BLaER1 treated with 17β-estradiol and CSF1 and Interleukin-3, amounts not matched to agents 10 nM and 100 nM (cell line): ENCODE measurements around the gene LSAMP.

Experiments
- H3K27ac ChIP-seq, 11 experiments: shearing (Covaris generic); formaldehyde crosslinking; 2 replicates each; pipeline ENCODE4 v1.8.1; 2022
- H3K27me3 ChIP-seq, 11 experiments: shearing (Covaris generic); formaldehyde crosslinking; 2 replicates each; pipeline ENCODE4 v1.8.1; 2022
- H3K36me3 ChIP-seq, 11 experiments: shearing (Covaris generic); formaldehyde crosslinking; 2 replicates each; pipeline ENCODE4 v1.8.1; 2022
- H3K4me1 ChIP-seq, 10 experiments: shearing (Covaris generic); formaldehyde crosslinking; 2 replicates each; pipeline ENCODE4 v1.8.1; 2022
- H3K4me2 ChIP-seq, 11 experiments: shearing (Covaris generic); formaldehyde crosslinking; 2 replicates each; pipeline ENCODE4 v1.8.1; 2022
- H3K4me3 ChIP-seq, 10 experiments: shearing (Covaris generic); formaldehyde crosslinking; 2 replicates each; pipeline ENCODE4 v1.8.1; 2022
- H3K9ac ChIP-seq, 11 experiments: shearing (Covaris generic); formaldehyde crosslinking; 2 replicates each; pipeline ENCODE4 v1.8.1; 2022
- H3K9me3 ChIP-seq, 11 experiments: shearing (Covaris generic); formaldehyde crosslinking; replicated peaks in 1 of 11; 2 replicates each; pipeline ENCODE4 v1.8.1; 2022
- H4K20me1 ChIP-seq, 11 experiments: shearing (Covaris generic); formaldehyde crosslinking; 2 replicates each; pipeline ENCODE4 v1.8.1; 2022
- Cebpa-rat ChIP-seq, 11 experiments: shearing (Covaris generic); IDR thresholded peaks; 2 replicates each; pipeline ENCODE4 v1.8.1; 2022

The LSAMP gene

GRCh38 chr3:116064646-116065045 lies 380.6 kb downstream of the LSAMP start:
- H3K4me3 ChIP-seq = no peak overlapping the region
- H4K20me1 ChIP-seq = no peaks in the 10 kb centered on the region
- H3K36me3 ChIP-seq = no peaks in the 10 kb centered on the region
- H3K9ac ChIP-seq = no peak overlapping the region
- no peaks in the 10 kb centered on the region for H3K9me3 ChIP-seq
- H3K4me1 ChIP-seq = no peaks in the 10 kb centered on the region
- no peaks in the 10 kb centered on the region for H3K27me3 ChIP-seq
- no peak overlapping the region for H3K4me2 ChIP-seq
- H3K27ac ChIP-seq = no peak overlapping the region
- no peak for TF ChIP-seq Cebpa-rat (IDR thresholded peaks at IDR 0.05)

GRCh38 chr3:116059421-116060096 lies 385.7 kb downstream of the LSAMP start:
- no peak for TF ChIP-seq Cebpa-rat (IDR thresholded peaks at IDR 0.05)
- Histone ChIP-seq H3K27me3 (no peaks in the 10 kb centered on the region), H3K4me2 (no peak overlapping the region), H3K36me3 (no peaks in the 10 kb centered on the region), H3K9me3 (no peaks in the 10 kb centered on the region), H3K4me1 (no peaks in the 10 kb centered on the region), H3K9ac (no peak overlapping the region), H3K4me3 (no peak overlapping the region), H4K20me1 (no peaks in the 10 kb centered on the region), H3K27ac (no peak overlapping the region)

- Histone ChIP-seq H3K27ac (no peak overlapping the region), H3K9me3 (no peaks in the 10 kb centered on the region), H4K20me1 (no peaks in the 10 kb centered on the region), H3K4me1 (no peaks in the 10 kb centered on the region), H3K4me3 (no peak overlapping the region), H3K36me3 (no peaks in the 10 kb centered on the region), H3K9ac (no peak overlapping the region), H3K27me3 (no peaks in the 10 kb centered on the region), H3K4me2 (no peak overlapping the region)
- TF ChIP-seq Cebpa-rat (IDR thresholded peaks at IDR 0.05) = no peak
These were observed 386.4 kb downstream of the LSAMP start for GRCh38 chr3:116058844-116059243.

DNA sequence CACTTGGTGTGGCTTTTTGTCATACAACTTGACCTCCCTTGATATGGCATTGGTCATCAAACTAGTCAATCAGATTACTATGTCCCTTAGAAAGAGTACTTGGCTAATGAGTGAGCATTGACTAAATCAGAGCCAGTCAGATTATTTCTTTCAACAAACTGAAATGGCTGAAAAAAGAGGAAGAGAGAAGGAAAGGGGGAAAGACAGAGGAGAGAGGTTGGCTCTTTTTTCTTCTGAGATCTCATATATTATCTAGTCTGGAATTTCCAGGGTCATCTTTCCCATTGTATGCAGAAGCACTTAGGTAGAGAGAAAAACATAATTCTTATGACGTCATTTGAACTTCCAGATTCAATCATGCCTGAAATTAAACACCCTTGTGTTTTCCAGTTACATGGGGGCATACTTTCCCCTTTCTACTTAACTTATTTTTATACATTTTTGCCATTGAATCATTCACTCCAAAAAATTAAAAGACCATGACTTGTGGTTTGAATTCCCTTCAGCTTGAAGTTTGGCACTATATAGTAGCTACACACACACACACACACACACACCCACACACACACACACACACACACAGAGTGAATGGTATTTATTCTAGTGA lies 387.8 kb downstream of the LSAMP start:
- no peak overlapping the region for H3K27ac ChIP-seq
- H3K27me3 ChIP-seq = no peaks in the 10 kb centered on the region
- no peaks in the 10 kb centered on the region for H4K20me1 ChIP-seq
- no peak overlapping the region for H3K9ac ChIP-seq
- no peak overlapping the region for H3K4me2 ChIP-seq
- no peak overlapping the region for H3K4me3 ChIP-seq
- no peak for TF ChIP-seq Cebpa-rat (IDR thresholded peaks at IDR 0.05)
- no peaks in the 10 kb centered on the region for H3K4me1 ChIP-seq
- H3K9me3 ChIP-seq = no peaks in the 10 kb centered on the region
- H3K36me3 ChIP-seq = no peaks in the 10 kb centered on the region

GRCh38 chr3:116056280-116056679 lies 389.0 kb downstream of the LSAMP start:
- no peak overlapping the region for H3K4me3 ChIP-seq
- H4K20me1 ChIP-seq = no peaks in the 10 kb centered on the region
- no peaks in the 10 kb centered on the region for H3K4me1 ChIP-seq
- no peaks in the 10 kb centered on the region for H3K9me3 ChIP-seq
- TF ChIP-seq Cebpa-rat (IDR thresholded peaks at IDR 0.05) = no peak
- no peak overlapping the region for H3K9ac ChIP-seq
- H3K4me2 ChIP-seq = no peak overlapping the region
- no peaks in the 10 kb centered on the region for H3K27me3 ChIP-seq
- H3K27ac ChIP-seq = no peak overlapping the region
- no peaks in the 10 kb centered on the region for H3K36me3 ChIP-seq

- H3K27ac ChIP-seq = no peak overlapping the region
- H3K9ac ChIP-seq = no peak overlapping the region
- H3K9me3 ChIP-seq = no peaks in the 10 kb centered on the region
- no peak overlapping the region for H3K4me3 ChIP-seq
- H4K20me1 ChIP-seq = no peaks in the 10 kb centered on the region
- no peaks in the 10 kb centered on the region for H3K27me3 ChIP-seq
- no peaks in the 10 kb centered on the region for H3K36me3 ChIP-seq
- H3K4me2 ChIP-seq = no peak overlapping the region
- no peaks in the 10 kb centered on the region for H3K4me1 ChIP-seq
- TF ChIP-seq Cebpa-rat (IDR thresholded peaks at IDR 0.05) = no peak
These were observed 392.3 kb downstream of the LSAMP start for GRCh38 chr3:116053017-116053416.

GRCh38 chr3:116052602-116053001 lies 392.7 kb downstream of the LSAMP start:
- no peak for TF ChIP-seq Cebpa-rat (IDR thresholded peaks at IDR 0.05)
- Histone ChIP-seq H3K27ac (no peak overlapping the region), H3K27me3 (no peaks in the 10 kb centered on the region), H3K4me1 (no peaks in the 10 kb centered on the region), H4K20me1 (no peaks in the 10 kb centered on the region), H3K9ac (no peak overlapping the region), H3K4me3 (no peak overlapping the region), H3K4me2 (no peak overlapping the region), H3K9me3 (no peaks in the 10 kb centered on the region), H3K36me3 (no peaks in the 10 kb centered on the region)

DNA sequence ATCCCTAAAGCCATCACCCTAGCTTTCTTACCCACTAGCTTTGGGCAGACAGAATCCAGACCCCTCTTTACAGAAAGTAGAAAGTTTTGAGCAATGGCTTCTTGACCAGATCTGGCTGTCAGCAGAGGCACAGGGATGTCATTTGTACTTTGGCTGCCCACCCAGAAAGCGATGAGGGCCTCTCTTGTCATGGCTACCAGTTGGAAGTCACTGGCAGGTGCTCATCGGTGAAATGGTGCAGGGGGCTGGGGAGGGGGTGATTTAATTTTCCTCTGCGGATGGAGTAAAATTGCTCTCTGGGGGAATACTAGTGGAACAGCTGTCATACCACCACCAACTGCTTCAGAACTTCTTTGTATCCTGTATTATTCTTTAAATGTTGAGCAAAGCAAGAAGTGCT lies 393.7 kb downstream of the LSAMP start:
- Histone ChIP-seq H3K36me3 (no peaks in the 10 kb centered on the region), H3K9ac (no peak overlapping the region), H3K27ac (no peak overlapping the region), H3K4me3 (no peak overlapping the region), H3K4me2 (no peak overlapping the region), H3K4me1 (no peaks in the 10 kb centered on the region), H4K20me1 (no peaks in the 10 kb centered on the region), H3K9me3 (no peaks in the 10 kb centered on the region), H3K27me3 (no peaks in the 10 kb centered on the region)
- no peak for TF ChIP-seq Cebpa-rat (IDR thresholded peaks at IDR 0.05)

DNA sequence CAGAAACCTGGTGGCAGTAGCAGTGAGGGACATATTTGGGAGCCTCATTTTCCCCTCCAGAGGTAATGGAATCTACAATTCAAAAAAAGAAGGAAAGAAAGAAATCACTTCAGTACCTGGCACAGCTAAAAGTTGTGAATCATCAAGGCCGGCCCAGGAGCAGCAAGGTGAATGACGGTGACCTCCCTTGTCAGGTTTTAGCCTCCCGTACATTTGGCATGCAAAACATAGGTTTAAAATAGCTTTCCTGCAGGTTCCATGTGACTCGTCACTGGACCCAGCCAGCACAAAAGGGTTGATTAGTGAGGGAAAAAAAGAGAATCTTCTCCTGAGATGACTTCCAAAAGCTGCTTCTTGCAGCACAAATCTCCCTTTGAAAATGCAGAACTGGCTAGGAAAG lies 394.2 kb downstream of the LSAMP start:
- Histone ChIP-seq H3K4me1 (no peaks in the 10 kb centered on the region), H3K4me3 (no peak overlapping the region), H3K4me2 (no peak overlapping the region), H3K9me3 (no peaks in the 10 kb centered on the region), H3K27me3 (no peaks in the 10 kb centered on the region), H4K20me1 (no peaks in the 10 kb centered on the region), H3K9ac (no peak overlapping the region), H3K27ac (no peak overlapping the region), H3K36me3 (no peaks in the 10 kb centered on the region)
- TF ChIP-seq Cebpa-rat (IDR thresholded peaks at IDR 0.05) = no peak

- Histone ChIP-seq H3K27me3 (no peaks in the 10 kb centered on the region), H3K4me3 (no peak overlapping the region), H3K4me2 (no peak overlapping the region), H3K4me1 (no peaks in the 10 kb centered on the region), H3K9ac (no peak overlapping the region), H3K36me3 (no peaks in the 10 kb centered on the region), H3K9me3 (no peaks in the 10 kb centered on the region), H4K20me1 (no peaks in the 10 kb centered on the region), H3K27ac (no peak overlapping the region)
- TF ChIP-seq Cebpa-rat (IDR thresholded peaks at IDR 0.05) = no peak
These were observed 394.9 kb downstream of the LSAMP start for GRCh38 chr3:116050311-116050915.
